HepG2 (cell line): ENCODE results near the gene SDC1. TPM values are rescaled to one million over a fixed set of nuclear protein-coding genes. Genes with fewer than 3 reads are reported as not detected.
A peak's percentile ranks its signal among the peaks of the same experiment; 100 is the strongest.
"Not testable (repeated sequence)": the region's sequence is repeated elsewhere in the genome, so short reads cannot be mapped to it uniquely, and the experiment has no call there.

Experiments
- ATAC-seq: fragments of 200-7000 bp; cut with Tn5 transposase; 3 replicates; pipeline ENCODE4 v1.9.1; 2020; ENCODE audit warnings: mild to moderate bottlenecking, moderate library complexity
- BruUV-seq: library from RNA; stranded (reverse); fragments of 400-500 nt; replicated peaks from 2 replicates; lab custom pipeline; 2021; lab: Mats Ljungman, UMichigan
- CTCF ChIA-PET: fragments of 300-600 bp; formaldehyde crosslinking; extraction: SDS; loops from one replicate; lab custom pipeline; 2021; ENCODE audit warnings: low total read pairs, inconsistent platforms, low intra/inter-chr PET ratio; lab: Yijun Ruan, JAX
- POLR2A ChIA-PET: fragments of 350-600 bp; sonication (Branson Sonifier 250); formaldehyde crosslinking; loops from one replicate; lab custom pipeline; 2020; ENCODE audit warnings: antibody characterized with exemption, inconsistent platforms; lab: Yijun Ruan, JAX
- DNase-seq: peaks from one replicate; pipeline ENCODE4 v3.0.0-alpha.2; 2015; ENCODE audit warnings: low spot score
- FAIRE-seq: peaks from 3 replicates; lab custom pipeline; 2011; peaks lifted over from hg19 to GRCh38; lab: Jason Lieb, UNC
- H2AFZ ChIP-seq: one replicate; pipeline ENCODE4 v1.6.1; 2011; ENCODE audit warnings: low read length, inconsistent platforms
- H3K27ac ChIP-seq: fragments of 300-600 bp; 3 replicates; pipeline ENCODE4 v1.8.0; 2011; ENCODE audit warnings: mixed run types, mild to moderate bottlenecking, mixed read lengths, low read length, inconsistent platforms; ENCODE audit not compliant: insufficient read depth; ENCODE audit errors: extremely low read length
- H3K27me3 ChIP-seq, 2 experiments: fragments of 200-600 bp in 1 of 2; 2 replicates in 1 of 2; 3 replicates in 1 of 2; pipeline versions ENCODE4 v1.6.0 to v1.8.0; 2011; ENCODE audit warnings: low read length in 2 of 2, mild to moderate bottlenecking in 2 of 2, moderate library complexity in 2 of 2, inconsistent platforms in 1 of 2; ENCODE audit not compliant: insufficient read depth in 2 of 2, control insufficient read depth in 1 of 2
- H3K36me3 ChIP-seq, 2 experiments: fragments of 200-600 bp in 1 of 2; replicated peaks in 1 of 2; 2 replicates in 1 of 2; 3 replicates in 1 of 2; pipeline versions ENCODE4 v1.5.1 to v1.8.0; 2011; ENCODE audit warnings: low read length in 2 of 2, inconsistent platforms in 1 of 2; ENCODE audit not compliant: insufficient read depth in 2 of 2, control insufficient read depth in 1 of 2
- H3K4me1 ChIP-seq: 2 replicates; pipeline ENCODE4 v1.5.1; 2012; ENCODE audit warnings: low read length, inconsistent platforms; ENCODE audit not compliant: insufficient read depth
- H3K4me2 ChIP-seq: 2 replicates; pipeline ENCODE4 v1.6.0; 2011; ENCODE audit warnings: low read depth, low read length, inconsistent platforms
- H3K4me3 ChIP-seq, 3 experiments: fragments of 200-600 bp in 1 of 3; sonication (generic), shearing (Covaris generic) in 1 of 3; replicated peaks in 1 of 3; 2 replicates each; pipeline ENCODE4 v1.5.1; 2011 to 2016; ENCODE audit warnings: low read length in 3 of 3, inconsistent platforms in 2 of 3, low read depth in 2 of 3, mild to moderate bottlenecking in 2 of 3, control low read depth in 1 of 3, mixed read lengths in 1 of 3; ENCODE audit not compliant: insufficient read depth in 1 of 3
- H3K79me2 ChIP-seq: one replicate; pipeline ENCODE4 v1.6.1; 2011; ENCODE audit warnings: low read length, inconsistent platforms; ENCODE audit not compliant: insufficient read depth
- H3K9ac ChIP-seq: 2 replicates; pipeline ENCODE4 v1.6.0; 2011; ENCODE audit warnings: mild to moderate bottlenecking, low read depth, low read length, inconsistent platforms; ENCODE audit not compliant: insufficient read depth
- H3K9me3 ChIP-seq: 2 replicates; pipeline ENCODE4 v1.5.1; 2012; ENCODE audit warnings: mild to moderate bottlenecking, low read length
- H4K20me1 ChIP-seq: 2 replicates; pipeline ENCODE4 v1.6.0; 2011; ENCODE audit warnings: inconsistent platforms, mild to moderate bottlenecking, low read length, moderate library complexity; ENCODE audit not compliant: insufficient read depth
- ATF7 ChIP-seq, 2 experiments: fragments of 450-650 bp in 1 of 2; sonication (generic) in 1 of 2; formaldehyde crosslinking in 1 of 2; IDR thresholded peaks; 2 replicates each; pipeline versions ENCODE4 v1.4.0 to v1.6.1; 2016 to 2020; ENCODE audit warnings: antibody characterized with exemption in 1 of 2, mild to moderate bottlenecking in 1 of 2, missing genetic modification reagents in 1 of 2
- PCBP2 ChIP-seq: fragments of 200-400 bp; formaldehyde crosslinking; optimal IDR thresholded peaks from 2 replicates; pipeline ENCODE3; 2018; ENCODE audit warnings: low read length, low read depth; ENCODE audit not compliant: poor library complexity, severe bottlenecking
- POLR2AphosphoS2 ChIP-seq: IDR thresholded peaks from 2 replicates; pipeline ENCODE4 v1.6.1; 2011; ENCODE audit warnings: low read depth, low read length, improper control_type of control experiment
- THYN1 ChIP-seq: sonication (generic); formaldehyde crosslinking; IDR thresholded peaks from 2 replicates; pipeline ENCODE4 v1.8.1; 2023; ENCODE audit warnings: low read depth, mild to moderate bottlenecking, moderate library complexity, missing genetic modification reagents, borderline replicate concordance
- WGBS: methylation state at CpG from one replicate; pipeline ENCODE4 v1.1.6; 2017; ENCODE audit warnings: low lambda C conversion rate; 5-methylcytosine and 5-hydroxymethylcytosine counted together
- in situ Hi-C: cut with HindIII; loops from 2 replicates; pipeline ENCODE4 v1.10.0; 2017; ENCODE audit warnings: low pct_unique_long_range_greater_than_20kb; ENCODE audit not compliant: extremely low pct_ligation_motif_present
- intact Hi-C: fragments of 100-400 bp; cut with micrococcal nuclease; formaldehyde crosslinking; loops from one replicate; pipeline ENCODE4 v1.10.0; 2022; ENCODE audit not compliant: unreplicated experiment
- polyA plus RNA-seq, 8 experiments: library from polyadenylated mRNA; depleted of rRNA in 3 of 8; stranded (reverse) in 7 of 8; unstranded in 1 of 8; fragments of >200 nt; fragmentation: Illumina TruSeq in 4 of 8; extraction: Trizol in 4 of 8; gene quantifications; 2 replicates each; pipeline versions ENCODE4 v1.2.1 to v1.2.3, GENCODE V29; 2011 to 2016; ENCODE audit warnings: low read depth in 4 of 8, missing spikeins in 1 of 8, mixed read lengths in 1 of 8; ENCODE audit not compliant: insufficient read depth in 1 of 8
- total RNA-seq, 5 experiments: library from RNA; depleted of rRNA; stranded (reverse); fragments of >200 nt; fragmentation: Illumina TruSeq; extraction: Trizol; gene quantifications; 2 replicates each; pipeline ENCODE4 v1.2.3, GENCODE V29; 2016; ENCODE audit warnings: low read depth in 1 of 5

Gene SDC1
- total and polyA plus RNA-seq, 2 of the 13 experiments (the other 11 are each of a cell fraction or from before 2014, with no cell fraction given) = 108 to 119 TPM

DNA sequence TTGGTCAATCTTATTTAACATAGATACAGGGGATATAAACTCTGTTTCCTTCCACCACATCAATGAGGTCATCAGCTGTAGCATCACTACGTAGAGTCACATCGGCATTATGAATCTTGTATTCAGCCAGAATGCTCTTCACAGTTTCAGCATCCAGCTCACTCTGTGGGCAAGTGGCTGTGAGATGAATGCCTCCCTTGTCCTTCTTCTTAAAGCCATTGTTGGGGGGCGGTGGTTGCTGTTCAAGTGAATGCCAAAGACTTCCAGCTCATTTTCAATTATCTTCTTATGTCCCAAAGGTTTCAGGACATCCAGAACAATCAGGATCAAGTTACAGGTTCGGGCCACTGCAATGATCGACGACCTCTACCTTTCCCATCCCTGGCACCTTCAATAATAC, 15.4 kb upstream of the SDC1 start:
- H3K4me3 ChIP-seq; POLR2A ChIA-PET; H3K9ac ChIP-seq; BruUV-seq; ATAC-seq; intact Hi-C loops; H3K27ac ChIP-seq; H3K36me3 ChIP-seq; H2AFZ ChIP-seq; FAIRE-seq; DNase-seq; in situ Hi-C loops; CTCF ChIA-PET; H3K9me3 ChIP-seq; H4K20me1 ChIP-seq; TF ChIP-seq ATF7 (CRISPR knock-in tag; IDR thresholded peaks at IDR 0.05): not testable (repeated sequence)
- WGBS = 50% methylated on average over 6 of the region's 6 CpGs
- TF ChIP-seq ATF7 (IDR thresholded peaks at IDR 0.05) = peak; percentile 55
- TF ChIP-seq, all 625 proteins: peak for 1; not testable (repeated sequence) for 624
- H3K4me1 ChIP-seq = peaks cover 18% of the 10 kb centered on the region
- H3K27me3 ChIP-seq, H3K79me2 ChIP-seq, H3K4me2 ChIP-seq: not testable (repeated sequence)

GRCh38 chr2:20236496-20236895, 11.6 kb upstream of the SDC1 start:
- 51% methylated on average over 5 of the region's 5 CpGs for WGBS
- Histone ChIP-seq H3K27ac (no peak overlapping the region), H3K4me3 (no peak overlapping the region), H2AFZ (peak overlapping the region; percentile 20), H4K20me1 (no peaks in the 10 kb centered on the region), H3K27me3 (peaks cover 0 to 5% of the 10 kb centered on the region in 2 experiments; a peak in 3 of 5 replicates), H3K36me3 (no peaks in the 10 kb centered on the region), H3K4me1 (peaks cover 13% of the 10 kb centered on the region), H3K9ac (no peak overlapping the region), H3K9me3 (no peaks in the 10 kb centered on the region), H3K79me2 (no peaks in the 10 kb centered on the region), H3K4me2 (no peak overlapping the region)
- intact Hi-C loops = no loop called here
- POLR2A ChIA-PET = no interaction called here
- BruUV-seq = no TSS peak
- DNase-seq (no peak), ATAC-seq (no peak; the same call in 2 of the 3 replicates), FAIRE-seq (no peak)
- CTCF ChIA-PET = no interaction called here
- in situ Hi-C loops = no loop called here
- TF ChIP-seq POLR2AphosphoS2 = 0 out of 2 replicates have a peak, but pooled peaks have one; percentile 17
- TF ChIP-seq THYN1 (CRISPR knock-in tag) = no peak
- TF ChIP-seq PCBP2 = peak; percentile 16
